ENCODE measurements around the gene ABCA13. TPM values are rescaled to one million over a fixed set of nuclear protein-coding genes. Genes with fewer than 3 reads are reported as not detected.

The ABCA13 gene
- total and polyA plus RNA-seq, 2 donors from 2014 or later, result 0.62 to 6.0 TPM

DNA sequence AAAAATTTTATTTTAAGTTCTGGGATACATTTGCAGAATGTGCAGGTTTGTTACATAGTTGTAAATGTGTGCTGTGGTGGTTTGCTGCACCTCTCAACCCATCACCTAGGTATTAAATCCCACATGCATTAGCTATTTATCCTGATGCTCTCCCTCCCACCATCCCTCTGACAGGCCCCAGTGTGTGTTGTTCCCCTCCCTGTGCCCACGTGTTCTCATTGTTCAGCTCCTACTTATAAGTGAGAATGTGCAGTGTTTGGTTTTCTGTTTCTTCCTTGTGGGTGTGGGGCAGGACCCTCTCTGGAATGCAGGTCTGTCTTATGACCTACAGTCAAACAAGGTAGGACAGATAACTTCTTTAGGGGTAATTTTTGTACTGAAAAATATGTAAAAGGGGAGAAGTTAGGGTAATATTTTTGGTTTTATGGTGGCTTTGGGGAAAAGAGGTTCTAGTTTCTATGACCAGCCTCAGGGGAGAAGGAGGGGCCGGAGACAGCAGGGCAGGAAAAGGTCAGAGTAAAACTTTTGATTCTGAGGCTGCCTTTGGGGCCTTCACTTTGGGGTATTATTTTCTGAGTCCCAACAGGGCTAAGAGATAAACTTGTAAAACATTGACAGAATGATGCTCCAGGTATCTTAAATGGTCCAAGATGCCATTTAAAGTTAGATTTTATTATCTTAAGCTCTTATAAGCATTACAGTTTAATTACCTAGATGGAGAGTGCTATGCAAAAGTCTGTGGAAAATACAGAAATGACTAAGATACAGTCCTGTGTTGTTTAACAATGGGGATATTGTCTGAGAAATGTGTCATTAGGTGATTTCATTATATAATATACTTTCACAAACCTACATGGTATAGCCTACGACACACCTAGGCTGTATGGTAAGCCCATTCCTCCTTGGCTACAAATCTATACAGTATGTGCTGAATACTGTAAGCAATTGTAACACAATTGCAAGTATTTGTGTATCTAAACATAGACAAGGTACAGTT lies 354.8 kb downstream of the ABCA13 start:
- peak in 2 of 5 donors; percentile 10 to 15 for DNase-seq
- intact Hi-C loops (cut with DNase I), result no loop called here

DNA sequence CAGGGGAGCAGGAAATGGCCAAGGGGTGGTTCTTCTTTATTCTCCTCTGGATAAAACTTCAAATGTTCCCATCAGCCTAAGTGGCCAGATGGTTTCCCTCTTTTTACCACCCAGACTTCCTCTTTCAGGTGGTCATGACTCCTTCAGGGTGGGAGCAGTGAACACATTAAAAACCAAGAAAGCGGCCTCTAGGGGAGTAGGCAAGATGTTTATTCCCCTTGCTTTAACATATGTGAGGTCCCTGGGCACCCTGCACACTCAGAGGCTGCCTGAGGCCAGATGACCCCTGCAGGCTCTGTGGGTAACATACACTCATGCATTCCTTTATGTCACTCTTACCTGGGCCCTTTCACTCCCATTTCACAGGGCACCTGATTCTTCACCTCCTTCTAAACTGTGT lies 357.4 kb downstream of the ABCA13 start:
- H3K36me3 ChIP-seq (ENCODE audit: control insufficient read depth in 2 of 3, insufficient read depth in 3 of 3, low read length in 3 of 3), result no peaks in the 10 kb centered on the region
- H3K4me1 ChIP-seq (ENCODE audit: control insufficient read depth in 2 of 3, insufficient read depth in 2 of 3, low read depth in 1 of 3, low read length in 3 of 3), result no peaks in the 10 kb centered on the region
- intact Hi-C loops (cut with DNase I), result no loop called here
- DNase-seq (no peak), FAIRE-seq (no peak)
- no peak overlapping the region for H3K27ac ChIP-seq (ENCODE audit: low read depth in 2 of 2, low read length in 2 of 2)
- H3K27me3 ChIP-seq (ENCODE audit: control insufficient read depth, insufficient read depth, low read length), result no peaks in the 10 kb centered on the region
- TF ChIP-seq, protein P1, sequence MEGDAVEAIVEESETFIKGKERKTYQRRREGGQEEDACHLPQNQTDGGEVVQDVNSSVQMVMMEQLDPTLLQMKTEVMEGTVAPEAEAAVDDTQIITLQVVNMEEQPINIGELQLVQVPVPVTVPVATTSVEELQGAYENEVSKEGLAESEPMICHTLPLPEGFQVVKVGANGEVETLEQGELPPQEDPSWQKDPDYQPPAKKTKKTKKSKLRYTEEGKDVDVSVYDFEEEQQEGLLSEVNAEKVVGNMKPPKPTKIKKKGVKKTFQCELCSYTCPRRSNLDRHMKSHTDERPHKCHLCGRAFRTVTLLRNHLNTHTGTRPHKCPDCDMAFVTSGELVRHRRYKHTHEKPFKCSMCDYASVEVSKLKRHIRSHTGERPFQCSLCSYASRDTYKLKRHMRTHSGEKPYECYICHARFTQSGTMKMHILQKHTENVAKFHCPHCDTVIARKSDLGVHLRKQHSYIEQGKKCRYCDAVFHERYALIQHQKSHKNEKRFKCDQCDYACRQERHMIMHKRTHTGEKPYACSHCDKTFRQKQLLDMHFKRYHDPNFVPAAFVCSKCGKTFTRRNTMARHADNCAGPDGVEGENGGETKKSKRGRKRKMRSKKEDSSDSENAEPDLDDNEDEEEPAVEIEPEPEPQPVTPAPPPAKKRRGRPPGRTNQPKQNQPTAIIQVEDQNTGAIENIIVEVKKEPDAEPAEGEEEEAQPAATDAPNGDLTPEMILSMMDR (IDR thresholded peaks at IDR 0.05; ENCODE audit: borderline replicate concordance, extremely low read depth, insufficient read depth), result no peak
- H3K9me3 ChIP-seq (ENCODE audit: control insufficient read depth in 2 of 3, insufficient read depth in 1 of 3, low read length in 3 of 3), result no peaks in the 10 kb centered on the region
- no peak overlapping the region for H3K4me3 ChIP-seq (ENCODE audit: low read length in 3 of 3)
- H3K9ac ChIP-seq (ENCODE audit: low read length in 3 of 3), result no peak overlapping the region

More for the DNA sequence above, 354.8 kb downstream of the ABCA13 start:
- TF ChIP-seq, protein P1 (IDR thresholded peaks at IDR 0.05; ENCODE audit: borderline replicate concordance, extremely low read depth, insufficient read depth), result no peak
- Histone ChIP-seq H3K9me3 (ENCODE audit: control insufficient read depth in 2 of 3, insufficient read depth in 1 of 3, low read length in 3 of 3) (no peaks in the 10 kb centered on the region), H3K9ac (ENCODE audit: low read length in 3 of 3) (no peak overlapping the region), H3K27ac (ENCODE audit: low read depth in 2 of 2, low read length in 2 of 2) (no peak overlapping the region), H3K4me3 (ENCODE audit: low read length in 3 of 3) (no peak overlapping the region), H3K36me3 (ENCODE audit: control insufficient read depth in 2 of 3, insufficient read depth in 3 of 3, low read length in 3 of 3) (no peaks in the 10 kb centered on the region), H3K27me3 (ENCODE audit: control insufficient read depth, insufficient read depth, low read length) (no peaks in the 10 kb centered on the region), H3K4me1 (ENCODE audit: control insufficient read depth in 2 of 3, insufficient read depth in 2 of 3, low read depth in 1 of 3, low read length in 3 of 3) (no peaks in the 10 kb centered on the region)
- FAIRE-seq, result no peak

DNA sequence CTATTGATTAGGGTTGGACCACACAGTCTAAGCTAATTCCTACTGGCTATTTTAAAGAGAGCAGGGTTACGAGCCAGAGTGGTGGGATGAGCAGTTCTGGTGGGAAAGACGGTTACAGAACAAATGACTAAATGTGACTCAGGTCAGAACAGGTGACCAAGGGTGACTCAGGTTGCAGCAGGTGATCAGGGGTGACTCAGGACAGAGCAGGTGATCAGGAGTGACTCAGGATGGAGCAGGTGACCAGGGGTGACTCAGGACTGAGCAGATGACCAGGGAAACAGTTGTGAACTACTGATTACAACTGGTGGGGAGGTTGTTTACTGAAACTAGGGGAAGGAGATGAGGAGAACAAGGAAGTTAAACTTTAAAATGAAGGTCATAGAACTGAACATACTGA lies 366.3 kb downstream of the ABCA13 start:
- TF ChIP-seq, protein P1 (IDR thresholded peaks at IDR 0.05; ENCODE audit: borderline replicate concordance, extremely low read depth, insufficient read depth), result no peak
- H3K27me3 ChIP-seq (ENCODE audit: control insufficient read depth, insufficient read depth, low read length), result no peaks in the 10 kb centered on the region
- no peaks in the 10 kb centered on the region for H3K4me1 ChIP-seq (ENCODE audit: control insufficient read depth in 2 of 3, insufficient read depth in 2 of 3, low read depth in 1 of 3, low read length in 3 of 3)
- DNase-seq (no peak), FAIRE-seq (no peak)
- H3K4me3 ChIP-seq (ENCODE audit: low read length in 3 of 3), result no peak overlapping the region
- H3K9me3 ChIP-seq (ENCODE audit: control insufficient read depth in 2 of 3, insufficient read depth in 1 of 3, low read length in 3 of 3), result no peaks in the 10 kb centered on the region
- no peak overlapping the region for H3K27ac ChIP-seq (ENCODE audit: low read depth in 2 of 2, low read length in 2 of 2)
- intact Hi-C loops (cut with DNase I), result no loop called here
- H3K9ac ChIP-seq (ENCODE audit: low read length in 3 of 3), result no peak overlapping the region
- H3K36me3 ChIP-seq (ENCODE audit: control insufficient read depth in 2 of 3, insufficient read depth in 3 of 3, low read length in 3 of 3), result no peaks in the 10 kb centered on the region
